ENCODE data around the gene CLEC16A.

The CLEC16A gene

DNA sequence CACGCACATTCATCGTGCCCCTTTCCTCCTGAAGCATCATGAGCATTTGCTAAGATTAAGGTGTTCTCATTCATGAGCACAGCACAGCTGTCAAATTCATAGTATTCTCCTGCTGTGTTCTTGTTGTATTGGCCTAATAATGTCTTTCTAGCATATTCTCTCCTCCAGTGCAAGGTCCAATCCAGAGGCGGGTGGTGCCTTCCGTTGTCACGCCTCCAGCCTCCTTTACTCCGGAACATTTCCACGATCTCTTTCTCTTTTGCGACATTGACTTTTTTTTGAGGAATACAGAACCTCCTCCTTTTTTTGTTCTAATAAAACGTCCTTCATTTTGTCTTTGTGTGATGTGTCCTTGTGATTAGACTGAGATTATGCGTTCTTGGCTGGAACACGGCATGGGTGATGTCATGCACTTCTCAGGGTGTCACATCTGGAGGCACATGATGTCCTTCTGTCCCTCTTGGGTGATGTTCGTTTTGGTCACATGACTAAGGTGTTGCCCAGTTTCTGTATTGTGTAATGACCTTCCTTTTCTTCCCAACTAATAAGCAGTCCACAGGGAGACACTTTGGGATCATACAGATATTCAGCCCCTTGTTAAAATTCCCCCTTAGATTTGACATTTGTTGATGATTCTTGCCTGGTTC lies 66.3 kb downstream of the CLEC16A start:
- TF ChIP-seq GATA1 (IDR thresholded peaks at IDR 0.05; ENCODE audit: low read depth, low read length) (no peak), POLR2A (IDR thresholded peaks at IDR 0.05; ENCODE audit: low read length) (no peak)
- DNase-seq: peak; percentile 8 to 33

DNA sequence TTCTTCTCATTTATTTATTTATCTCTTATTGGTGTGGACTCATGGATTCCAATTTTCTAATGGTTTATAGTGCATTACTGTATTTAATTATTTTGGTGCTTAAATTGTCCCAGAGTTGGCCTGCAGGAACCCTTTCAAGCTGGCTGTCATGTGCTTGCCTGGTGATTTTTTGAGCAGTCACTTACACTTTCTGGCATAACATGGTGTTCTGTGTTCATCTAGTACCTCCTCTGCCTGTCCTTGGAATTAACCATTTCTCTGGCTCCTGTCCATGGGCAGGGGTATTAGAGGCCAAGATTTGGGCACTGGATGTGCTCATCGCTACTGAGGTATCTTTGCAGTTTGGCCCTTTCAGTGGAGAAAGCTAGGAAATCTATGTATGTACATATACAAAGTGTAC lies 67.0 kb downstream of the CLEC16A start:
- DNase-seq: no peak
- TF ChIP-seq GATA1 (IDR thresholded peaks at IDR 0.05; ENCODE audit: low read depth, low read length) (no peak), POLR2A (IDR thresholded peaks at IDR 0.05; ENCODE audit: low read length) (no peak)

GRCh38 chr16:11012841-11013240 lies 68.5 kb downstream of the CLEC16A start:
- DNase-seq: no peak
- TF ChIP-seq POLR2A (IDR thresholded peaks at IDR 0.05; ENCODE audit: low read length) (no peak), GATA1 (IDR thresholded peaks at IDR 0.05; ENCODE audit: low read depth, low read length) (no peak)

DNA sequence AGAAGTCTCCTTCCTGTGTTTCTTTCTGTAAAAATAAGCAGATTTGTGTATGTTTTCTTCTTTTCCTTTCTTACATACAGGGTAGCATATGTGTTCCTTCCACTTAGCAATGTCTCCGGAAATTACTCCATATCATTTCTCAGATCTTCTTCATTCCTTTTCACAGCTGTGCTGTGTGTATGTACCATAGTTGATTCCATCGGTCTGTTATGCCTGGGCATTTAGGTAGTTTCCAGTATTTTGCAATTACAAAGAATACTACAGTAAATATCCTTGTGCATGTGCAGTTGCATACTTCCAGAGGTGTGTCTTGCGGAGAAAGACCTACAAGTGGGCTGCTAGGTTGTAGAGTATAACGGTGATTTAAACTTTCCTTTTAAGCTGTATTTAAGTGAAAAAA lies 69.8 kb downstream of the CLEC16A start:
- no peak for TF ChIP-seq POLR2A (IDR thresholded peaks at IDR 0.05; ENCODE audit: low read length)
- no peak for TF ChIP-seq GATA1 (IDR thresholded peaks at IDR 0.05; ENCODE audit: low read depth, low read length)
- DNase-seq: no peak

- no peak for DNase-seq
- TF ChIP-seq GATA1 (IDR thresholded peaks at IDR 0.05; ENCODE audit: low read depth, low read length) (no peak), POLR2A (IDR thresholded peaks at IDR 0.05; ENCODE audit: low read length) (no peak)
Observed at GRCh38 chr16:11015076-11015475, 70.7 kb downstream of the CLEC16A start.

GRCh38 chr16:11015607-11016006 lies 71.2 kb downstream of the CLEC16A start:
- DNase-seq: no peak
- TF ChIP-seq GATA1 (IDR thresholded peaks at IDR 0.05; ENCODE audit: low read depth, low read length) (no peak), POLR2A (IDR thresholded peaks at IDR 0.05; ENCODE audit: low read length) (no peak)

DNA sequence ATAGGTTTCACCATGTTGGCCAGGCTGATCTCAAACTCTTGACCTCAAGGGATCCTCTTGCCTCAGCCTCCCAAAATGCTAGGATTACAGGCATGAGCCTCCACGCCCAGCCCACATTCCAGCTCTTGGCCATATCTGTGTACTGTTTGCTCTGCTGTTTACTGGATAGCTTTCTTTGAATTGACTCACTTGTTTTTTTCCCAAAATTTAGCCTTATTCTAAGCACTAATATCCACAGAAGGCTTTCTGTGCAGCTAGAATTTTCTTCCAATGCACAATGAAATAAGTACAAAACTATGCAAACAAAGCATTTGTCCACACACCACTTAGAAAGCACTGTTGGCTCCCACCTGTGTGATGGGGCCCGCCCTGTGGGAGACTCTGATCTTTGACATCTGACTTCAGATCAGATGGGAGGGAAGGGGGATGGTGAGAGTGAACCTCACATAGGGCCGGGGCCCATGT lies 72.2 kb downstream of the CLEC16A start:
- TF ChIP-seq POLR2A (IDR thresholded peaks at IDR 0.05; ENCODE audit: low read length) (no peak), GATA1 (IDR thresholded peaks at IDR 0.05; ENCODE audit: low read depth, low read length) (no peak)
- DNase-seq: no peak

GRCh38 chr16:11016993-11017392 lies 72.6 kb downstream of the CLEC16A start:
- TF ChIP-seq GATA1 (IDR thresholded peaks at IDR 0.05; ENCODE audit: low read depth, low read length) (no peak), POLR2A (IDR thresholded peaks at IDR 0.05; ENCODE audit: low read length) (no peak)
- peak; percentile 67 to 73 for DNase-seq

DNA sequence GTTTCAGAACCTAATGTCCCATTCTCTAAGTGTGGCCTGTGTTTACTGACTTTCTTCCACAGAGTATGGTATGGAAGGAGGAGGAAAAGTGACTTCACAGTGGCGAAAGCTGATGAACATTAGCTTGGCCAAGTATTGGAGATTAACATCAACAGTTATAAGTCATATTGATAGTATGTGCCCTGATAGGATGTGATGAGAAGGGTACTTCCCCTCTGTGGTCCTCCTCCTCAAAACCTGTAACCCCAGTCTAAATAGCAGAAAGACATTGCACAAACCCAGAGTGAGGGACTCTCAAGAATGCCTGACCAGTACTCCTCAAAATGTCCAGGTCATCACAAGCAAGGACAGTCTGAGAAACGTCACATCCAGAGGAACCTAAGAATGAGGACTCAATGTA lies 73.1 kb downstream of the CLEC16A start:
- TF ChIP-seq POLR2A (IDR thresholded peaks at IDR 0.05; ENCODE audit: low read length) (no peak), GATA1 (IDR thresholded peaks at IDR 0.05; ENCODE audit: low read depth, low read length) (no peak)
- no peak for DNase-seq

DNA sequence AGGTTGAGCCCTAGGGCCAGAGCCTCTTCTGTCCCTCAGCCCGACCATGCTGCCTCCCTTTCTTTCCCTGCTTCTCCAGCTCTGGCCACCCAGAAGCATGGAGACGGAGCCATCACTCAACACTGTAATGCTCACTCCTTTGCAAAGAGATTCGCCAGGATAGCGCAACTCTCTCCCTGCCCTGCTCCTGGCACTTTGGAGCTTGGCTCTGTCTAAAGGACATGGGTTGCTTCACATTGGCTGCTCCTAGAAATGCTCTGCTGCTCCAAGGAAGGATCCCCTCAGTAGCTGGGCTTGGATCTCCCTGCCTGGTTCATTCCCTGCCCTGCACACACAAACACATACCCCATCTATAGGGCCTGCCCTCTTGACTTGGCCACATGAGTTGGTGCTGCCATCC lies 76.0 kb downstream of the CLEC16A start:
- TF ChIP-seq GATA1 (IDR thresholded peaks at IDR 0.05; ENCODE audit: low read depth, low read length) (no peak), POLR2A (IDR thresholded peaks at IDR 0.05; ENCODE audit: low read length) (no peak)

DNA sequence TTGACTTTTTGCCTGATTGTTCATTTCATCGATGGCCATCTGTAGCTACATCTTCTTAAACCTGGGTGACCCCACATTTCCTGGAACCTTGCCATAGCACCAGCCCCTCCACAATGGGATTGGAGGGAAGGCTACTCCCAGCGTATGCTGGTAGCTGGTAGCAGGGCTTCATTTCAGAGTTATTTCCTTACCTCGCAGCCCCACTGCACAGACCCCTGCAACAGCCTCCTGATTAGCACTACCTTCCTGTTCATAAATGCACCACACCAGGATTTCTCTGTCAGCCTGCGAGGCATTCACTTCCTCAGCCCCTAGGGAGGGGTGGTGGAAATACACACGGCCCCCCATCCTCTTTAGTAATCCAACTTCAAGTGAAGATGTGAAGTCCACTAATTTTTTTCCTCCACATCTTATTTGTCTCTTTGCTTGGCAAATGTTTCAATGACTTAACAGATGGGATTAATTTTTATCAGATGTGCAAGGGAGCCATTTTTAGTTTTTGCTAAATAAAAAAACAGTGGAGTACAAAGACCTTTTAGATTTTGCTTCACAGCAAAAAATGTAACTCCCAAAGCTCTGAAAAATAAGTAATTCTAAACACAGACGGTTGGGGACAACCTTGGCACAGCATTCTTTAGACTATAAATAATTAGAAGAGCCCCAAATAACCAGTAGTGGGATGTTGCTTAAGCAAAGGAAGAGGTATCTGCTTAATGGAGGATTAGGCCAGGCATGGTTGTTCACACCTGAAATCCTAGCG lies 76.6 kb downstream of the CLEC16A start:
- no peak for TF ChIP-seq POLR2A (IDR thresholded peaks at IDR 0.05; ENCODE audit: low read length)

More for the DNA sequence above, 76.0 kb downstream of the CLEC16A start:
- DNase-seq: no peak

DNA sequence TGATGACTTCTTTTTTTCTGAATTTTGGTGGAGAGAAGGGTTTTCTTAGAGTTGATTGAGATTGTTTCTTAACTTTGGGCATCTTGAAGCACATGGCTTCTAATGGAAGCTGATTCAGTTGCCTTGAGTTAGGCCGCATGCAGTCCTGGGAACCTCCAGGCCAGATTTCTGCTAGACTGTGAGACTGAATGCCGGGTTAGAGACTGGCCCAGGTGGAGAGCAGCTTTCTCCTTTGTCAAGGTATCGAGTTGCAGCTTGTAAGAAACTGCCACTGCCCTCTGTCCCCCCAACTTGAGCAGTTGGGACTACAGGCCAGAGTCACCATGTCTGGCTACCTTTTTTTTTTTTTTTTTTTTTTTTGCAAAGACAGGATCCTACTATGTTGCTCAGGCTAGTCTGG lies 77.6 kb downstream of the CLEC16A start:
- TF ChIP-seq GATA1 (IDR thresholded peaks at IDR 0.05; ENCODE audit: low read depth, low read length) (no peak), POLR2A (IDR thresholded peaks at IDR 0.05; ENCODE audit: low read length) (no peak)
- no peak for DNase-seq

More for the DNA sequence above, 76.6 kb downstream of the CLEC16A start:
- DNase-seq: no peak

- TF ChIP-seq POLR2A (IDR thresholded peaks at IDR 0.05; ENCODE audit: low read length) (no peak), GATA1 (IDR thresholded peaks at IDR 0.05; ENCODE audit: low read depth, low read length) (no peak)
- DNase-seq: no peak
Observed at GRCh38 chr16:11023262-11024039, 79.1 kb downstream of the CLEC16A start.

GRCh38 chr16:11024333-11025053 lies 80.1 kb downstream of the CLEC16A start:
- no peak for DNase-seq

More at GRCh38 chr16:11024333-11025053, 80.1 kb downstream of the CLEC16A start:
- TF ChIP-seq POLR2A (IDR thresholded peaks at IDR 0.05; ENCODE audit: low read length) (no peak), GATA1 (IDR thresholded peaks at IDR 0.05; ENCODE audit: low read depth, low read length) (no peak)
